ENCODE measurements around the gene LRRC41.

LRRC41 gene

GRCh38 chr1:46340404-46341221 is 37.2 kb upstream of the LRRC41 start, which contains the start of gene NSUN4 (continued):
- TF ChIP-seq KLF7 (tag by site-specific recombination; IDR thresholded peaks at IDR 0.05; ENCODE audit: borderline replicate concordance): 0 out of 2 replicates have a peak, but pooled peaks have one; percentile 23
- peak; percentile 63 for TF ChIP-seq ZNF335 (tag by site-specific recombination; conservative IDR thresholded peaks at IDR 0.05)
- TF ChIP-seq ZNF596 (tag by site-specific recombination; IDR thresholded peaks at IDR 0.05): 0 out of 2 replicates have a peak, but pooled peaks have one; percentile 20
- TF ChIP-seq ZNF266 (tag by site-specific recombination; IDR thresholded peaks at IDR 0.05; ENCODE audit: low read depth): no peak
- no peak for TF ChIP-seq ZNF140 (tag by site-specific recombination; IDR thresholded peaks at IDR 0.05)
- TF ChIP-seq MZF1 (tag by site-specific recombination; IDR thresholded peaks at IDR 0.05; ENCODE audit: borderline replicate concordance): no peak; the same call in 1 of the 2 replicates
- no peak for TF ChIP-seq ZNF211 (tag by site-specific recombination; IDR thresholded peaks at IDR 0.05; ENCODE audit: low read depth)
- peak; percentile 93 for TF ChIP-seq FEZF1 (tag by site-specific recombination; IDR thresholded peaks at IDR 0.05)
- TF ChIP-seq ZNF174 (tag by site-specific recombination; IDR thresholded peaks at IDR 0.05): no peak
- no peak for TF ChIP-seq ZNF248 (tag by site-specific recombination; IDR thresholded peaks at IDR 0.05)
- no peak for TF ChIP-seq MEIS1 (CRISPR knock-in tag; IDR thresholded peaks at IDR 0.05; ENCODE audit: borderline replicate concordance)
- TF ChIP-seq ZNF645 (tag by site-specific recombination; IDR thresholded peaks at IDR 0.05): no peak
- peak; percentile 95 for TF ChIP-seq IKZF3 (tag by site-specific recombination; IDR thresholded peaks at IDR 0.05)
- TF ChIP-seq ZNF513 (tag by site-specific recombination; IDR thresholded peaks at IDR 0.05): no peak
- TF ChIP-seq SP2 (tag by site-specific recombination; IDR thresholded peaks at IDR 0.05): peak; percentile 81
- TF ChIP-seq ZNF362 (tag by site-specific recombination; IDR thresholded peaks at IDR 0.05): no peak
- TF ChIP-seq ZBTB8A (tag by site-specific recombination; IDR thresholded peaks at IDR 0.05): peak; percentile 27; the same call in 1 of the 2 replicates
- peak; percentile 99 for TF ChIP-seq ZSCAN30 (tag by site-specific recombination; IDR thresholded peaks at IDR 0.05)
- peak; percentile 80 for TF ChIP-seq KLF16 (tag by site-specific recombination; IDR thresholded peaks at IDR 0.05)
- no peak for TF ChIP-seq ZNF555 (tag by site-specific recombination; conservative IDR thresholded peaks at IDR 0.05)
- no peak for TF ChIP-seq ZSCAN23 (tag by site-specific recombination; IDR thresholded peaks at IDR 0.05)
- peak; percentile 58 for TF ChIP-seq GLIS1 (tag by site-specific recombination; IDR thresholded peaks at IDR 0.05)
- no peak for TF ChIP-seq ZSCAN18 (tag by site-specific recombination; IDR thresholded peaks at IDR 0.05)
- TF ChIP-seq SP7 (tag by site-specific recombination; IDR thresholded peaks at IDR 0.05): peak; percentile 85
- TF ChIP-seq ZNF114 (tag by site-specific recombination; IDR thresholded peaks at IDR 0.05): no peak
- no peak for TF ChIP-seq ZNF274 (IDR thresholded peaks at IDR 0.05; ENCODE audit: low read length)
- TF ChIP-seq ZNF274 (tag by site-specific recombination; IDR thresholded peaks at IDR 0.05; ENCODE audit: borderline replicate concordance): no peak
- no peak for TF ChIP-seq SALL2 (tag by site-specific recombination; IDR thresholded peaks at IDR 0.05; ENCODE audit: borderline replicate concordance)
- no peak for TF ChIP-seq ZNF223 (tag by site-specific recombination; IDR thresholded peaks at IDR 0.05)
- TF ChIP-seq PRDM1 (tag by site-specific recombination; IDR thresholded peaks at IDR 0.05): peak; percentile 96
- TF ChIP-seq ZNF2 (tag by site-specific recombination; IDR thresholded peaks at IDR 0.05): peak; percentile 79
- TF ChIP-seq ZNF24 (tag by site-specific recombination; IDR thresholded peaks at IDR 0.05): peak; percentile 91; the same call in 1 of the 2 replicates
- no peak for TF ChIP-seq ZNF138 (tag by site-specific recombination; IDR thresholded peaks at IDR 0.05; ENCODE audit: borderline replicate concordance)
- TF ChIP-seq ZNF426 (tag by site-specific recombination; IDR thresholded peaks at IDR 0.05): no peak
- TF ChIP-seq ZNF350 (tag by site-specific recombination; IDR thresholded peaks at IDR 0.05): no peak
- TF ChIP-seq ZFP69B (tag by site-specific recombination; IDR thresholded peaks at IDR 0.05): no peak; the same call in 1 of the 2 replicates
- TF ChIP-seq ZBTB17 (tag by site-specific recombination; IDR thresholded peaks at IDR 0.05): peak; percentile 83

Data from HEK293 (cell line).